GM21390 (cell line): ENCODE results near the gene CNTNAP5.

Source experiments
- ATAC-seq: cut with Tn5 transposase; IDR thresholded peaks from one replicate; pipeline ENCODE4 v1.9.1; 2021; ENCODE audit not compliant: unreplicated experiment

CNTNAP5 gene

DNA sequence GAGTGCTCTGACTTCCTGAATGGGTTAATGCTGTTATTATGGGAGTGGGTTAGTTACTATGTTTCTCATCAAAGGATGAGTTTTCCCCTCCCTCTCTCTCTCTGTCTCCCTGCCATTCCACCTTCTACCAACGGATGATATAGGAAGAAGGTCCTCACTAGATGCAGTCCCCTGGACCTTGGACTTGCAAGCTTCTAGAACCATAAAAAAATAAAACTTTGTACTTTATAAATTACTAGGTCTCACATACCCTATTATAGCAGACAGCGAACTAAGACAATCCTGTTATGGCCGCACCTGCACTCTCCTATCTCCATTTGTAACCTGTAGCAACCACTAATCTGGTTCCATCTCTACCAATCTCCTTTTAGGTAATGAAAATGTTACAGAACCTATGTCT, 564.9 kb downstream of the CNTNAP5 start:
- ATAC-seq, result no peak

DNA sequence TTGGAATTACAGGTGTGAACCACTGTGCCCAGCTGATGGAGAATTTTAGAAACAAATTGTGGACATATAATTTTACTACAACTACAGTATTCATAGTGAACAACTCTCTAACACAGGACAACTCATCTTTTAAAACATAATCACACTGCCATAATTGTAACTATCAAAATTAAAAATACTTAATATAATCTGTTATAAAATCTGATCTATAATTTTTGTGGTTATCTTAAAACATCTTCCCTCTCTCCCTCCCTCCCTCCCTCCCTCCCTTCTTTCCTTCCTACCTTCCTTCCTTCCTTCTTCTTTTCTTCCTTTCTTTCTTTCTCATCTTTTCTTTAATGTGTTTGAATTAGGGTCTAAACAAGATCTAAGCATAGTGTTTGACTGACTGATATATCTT, 577.7 kb downstream of the CNTNAP5 start:
- no peak for ATAC-seq

DNA sequence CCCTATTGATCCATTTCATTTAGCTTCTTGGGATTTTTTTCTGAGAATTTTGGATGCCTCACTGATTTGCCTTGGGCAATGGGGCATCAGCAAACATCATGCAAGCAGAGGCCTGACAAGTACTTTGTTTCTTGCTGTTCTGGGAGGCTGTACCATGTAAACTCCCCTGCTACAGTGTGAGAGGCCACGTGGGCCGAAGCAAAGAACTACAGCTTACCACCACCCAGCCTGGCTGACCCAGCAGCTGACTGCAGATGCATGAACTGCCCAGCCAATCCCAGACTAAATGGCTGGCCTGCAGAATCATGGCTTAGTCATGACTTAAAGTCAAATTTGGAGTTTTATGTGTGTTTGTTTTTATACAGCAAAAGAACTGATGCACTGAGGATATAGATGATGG, 579.9 kb downstream of the CNTNAP5 start:
- no peak for ATAC-seq

DNA sequence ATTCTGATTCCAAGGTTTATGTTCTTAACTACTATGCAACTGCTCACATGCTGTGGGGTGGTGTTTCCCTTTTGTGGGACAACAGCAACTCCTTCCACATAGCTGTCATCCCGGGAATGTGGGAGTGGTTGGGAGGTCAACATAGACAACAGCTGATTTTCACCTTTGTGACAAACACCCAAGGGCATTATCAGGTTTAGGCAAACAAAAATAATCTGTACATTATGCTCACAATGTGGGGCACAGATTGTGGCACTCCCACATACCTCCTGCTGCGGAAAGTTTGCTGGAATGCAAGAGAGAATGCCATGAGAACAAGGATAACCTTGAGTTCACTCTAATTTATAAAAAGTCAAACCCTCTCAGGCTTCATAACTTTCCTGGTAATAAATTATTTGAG, 582.6 kb downstream of the CNTNAP5 start:
- ATAC-seq, result no peak

- ATAC-seq, result no peak
Observed at GRCh38 chr2:124609667-124610066, 584.6 kb downstream of the CNTNAP5 start.

DNA sequence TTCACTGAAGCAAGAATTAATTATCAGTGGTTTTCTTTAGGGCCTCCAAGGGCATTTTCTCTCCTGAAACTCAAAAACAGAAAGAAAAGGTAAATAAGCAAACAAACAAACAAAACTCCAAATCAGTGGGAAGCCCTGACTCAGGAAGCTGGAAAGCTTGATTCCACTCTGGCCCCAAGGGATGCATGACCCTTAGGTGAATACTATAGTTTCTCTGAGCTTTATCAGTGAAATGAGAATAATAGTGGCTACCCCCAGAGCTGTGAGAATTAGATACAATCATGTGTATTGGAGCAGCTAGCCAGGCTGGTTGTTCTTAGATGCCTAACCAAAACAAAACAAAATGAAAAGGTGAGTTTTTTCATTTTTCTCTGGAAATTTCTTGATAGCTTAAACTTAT, 585.1 kb downstream of the CNTNAP5 start:
- ATAC-seq, result no peak

- no peak for ATAC-seq
Observed at GRCh38 chr2:124610866-124611265, 585.8 kb downstream of the CNTNAP5 start.

DNA sequence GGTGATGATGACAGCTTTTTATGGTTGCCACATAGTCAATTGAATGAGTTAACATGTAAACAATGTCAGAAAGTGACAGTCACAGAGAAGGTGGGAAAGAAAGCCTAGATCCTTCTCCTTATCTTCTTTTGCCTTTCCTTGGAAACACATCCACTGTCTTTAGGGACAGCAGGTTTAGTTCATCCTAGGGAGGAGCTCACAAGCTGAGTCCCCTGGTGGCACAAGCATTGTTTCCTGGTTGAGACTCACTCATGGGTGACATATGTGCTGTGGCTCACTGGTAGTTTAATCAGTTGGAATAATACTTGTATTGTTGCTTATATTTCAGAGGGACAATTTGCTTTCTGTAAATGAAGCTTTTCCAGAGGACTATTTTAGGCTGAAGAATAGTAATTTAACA, 598.5 kb downstream of the CNTNAP5 start:
- ATAC-seq, result no peak

DNA sequence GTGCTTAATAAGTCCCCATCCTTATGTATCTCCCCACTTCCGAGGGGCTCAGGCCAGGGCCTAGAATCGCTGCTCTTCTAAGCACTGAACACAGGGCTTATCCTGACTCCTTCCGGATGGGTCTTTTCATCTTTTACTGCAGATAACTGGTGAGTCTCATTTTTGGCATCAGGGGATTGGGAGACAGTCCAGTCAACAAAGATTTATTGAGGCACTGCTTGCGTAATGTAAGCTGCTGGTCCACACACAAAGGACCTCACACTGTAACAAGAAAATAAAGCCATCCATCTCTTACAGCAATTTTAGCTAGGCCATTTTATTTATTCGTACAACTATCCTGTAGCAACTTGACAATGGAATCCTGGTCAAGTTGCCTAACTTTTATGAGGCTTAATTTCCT, 600.5 kb downstream of the CNTNAP5 start:
- no peak for ATAC-seq

DNA sequence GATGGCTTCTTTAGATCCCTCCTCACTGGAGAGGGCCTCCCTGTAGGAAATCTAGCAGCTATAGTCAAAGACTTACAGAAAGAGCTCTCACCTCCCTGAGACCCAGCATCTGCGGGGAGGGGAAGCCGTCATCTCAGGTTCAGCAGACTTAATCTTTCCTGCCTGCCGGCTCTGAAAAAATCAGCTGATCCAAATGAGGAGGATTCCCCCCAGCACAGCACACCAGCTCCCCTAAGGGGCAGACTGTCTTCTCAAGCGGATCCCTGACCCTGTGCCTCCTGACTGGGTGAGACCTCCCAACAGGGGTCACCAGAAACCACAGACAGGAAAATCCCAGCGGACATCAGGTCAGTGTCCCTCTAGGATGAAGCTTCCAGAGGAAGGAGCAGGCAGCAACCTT, 601.9 kb downstream of the CNTNAP5 start:
- no peak for ATAC-seq

DNA sequence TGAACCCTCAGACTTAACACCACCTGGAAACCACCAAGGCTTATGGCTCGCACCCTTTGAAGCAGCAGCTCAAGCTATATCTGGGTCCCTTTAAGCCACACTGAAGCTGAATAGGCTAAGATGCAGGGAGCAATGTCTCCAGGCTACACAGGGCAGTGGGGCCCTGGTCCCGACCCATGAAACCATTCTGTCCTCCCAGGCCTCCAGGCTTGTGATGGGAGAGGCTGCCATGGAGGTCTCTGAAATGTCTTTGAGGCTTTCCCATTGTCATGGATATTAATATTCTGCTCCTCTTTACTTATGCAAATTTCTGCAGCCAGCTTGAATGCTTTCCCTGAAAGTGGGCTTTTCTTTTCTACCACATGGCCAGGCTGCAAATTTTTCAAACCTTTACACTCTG, 608.7 kb downstream of the CNTNAP5 start:
- ATAC-seq, result no peak

GRCh38 chr2:124639524-124639923, 614.4 kb downstream of the CNTNAP5 start:
- no peak for ATAC-seq

- no peak for ATAC-seq
Observed at GRCh38 chr2:124640221-124640750, 615.2 kb downstream of the CNTNAP5 start.

GRCh38 chr2:124646166-124646815, 621.2 kb downstream of the CNTNAP5 start:
- no peak for ATAC-seq

DNA sequence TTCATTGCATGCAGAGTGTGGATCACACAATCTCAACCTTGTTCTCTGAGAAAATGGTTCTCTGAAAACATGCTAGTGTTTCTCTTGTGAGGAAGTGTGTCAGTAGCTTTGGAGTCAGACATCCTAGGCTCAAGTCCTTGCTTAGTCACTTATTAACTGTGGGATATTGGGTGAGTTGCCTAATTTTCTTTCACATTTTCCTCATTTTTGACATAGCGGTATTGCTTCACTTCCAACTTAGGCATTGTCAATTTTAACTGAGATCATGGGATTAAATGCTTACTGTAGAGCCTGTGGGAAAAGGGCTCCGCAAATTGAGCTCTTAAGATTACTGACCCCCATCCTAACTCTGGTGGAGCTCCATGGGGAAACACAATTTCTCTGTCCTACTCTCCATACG, 622.2 kb downstream of the CNTNAP5 start:
- ATAC-seq, result no peak

GRCh38 chr2:124647663-124648062, 622.6 kb downstream of the CNTNAP5 start:
- no peak for ATAC-seq

DNA sequence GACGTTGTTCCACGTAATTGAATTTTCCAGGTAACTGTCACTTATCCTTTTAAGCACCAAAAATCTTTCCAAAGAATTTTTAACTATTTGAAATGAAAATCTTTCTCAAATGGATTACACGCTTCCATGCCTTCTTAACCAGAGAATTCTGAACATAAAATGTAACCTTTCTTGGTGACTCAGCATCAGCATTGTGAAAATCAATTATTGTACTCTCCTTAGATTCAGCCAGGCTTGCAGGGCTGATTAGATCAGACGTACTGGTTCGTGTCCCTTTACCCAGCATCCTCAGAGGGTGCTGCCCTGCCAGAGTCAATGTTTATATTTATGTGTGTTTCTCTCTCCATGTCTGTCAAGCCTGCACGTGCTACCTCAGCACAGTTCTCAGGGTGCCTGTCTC, 623.9 kb downstream of the CNTNAP5 start:
- ATAC-seq, result no peak

- no peak for ATAC-seq
Observed at GRCh38 chr2:124652099-124652498, 627.0 kb downstream of the CNTNAP5 start.

DNA sequence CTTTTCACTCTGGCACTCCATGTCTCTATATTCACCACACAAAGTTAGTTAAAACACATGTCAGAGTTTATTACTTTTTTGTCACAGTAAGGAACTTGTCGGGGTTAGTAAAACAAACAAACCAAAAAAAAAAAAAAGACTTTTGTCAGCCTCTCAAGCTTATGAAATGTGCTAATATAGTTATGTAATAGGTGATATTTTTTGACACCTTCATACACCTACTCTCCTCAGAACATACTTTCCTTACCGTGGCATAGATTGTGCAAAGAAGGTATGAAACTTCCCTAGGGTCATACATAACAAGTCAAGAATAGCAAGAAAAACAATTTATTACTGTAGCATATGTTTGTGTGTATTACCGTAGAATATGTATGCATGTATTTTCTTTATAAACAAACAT, 633.3 kb downstream of the CNTNAP5 start:
- ATAC-seq, result no peak

- ATAC-seq, result no peak
Observed at GRCh38 chr2:124661558-124661957, 636.5 kb downstream of the CNTNAP5 start.

DNA sequence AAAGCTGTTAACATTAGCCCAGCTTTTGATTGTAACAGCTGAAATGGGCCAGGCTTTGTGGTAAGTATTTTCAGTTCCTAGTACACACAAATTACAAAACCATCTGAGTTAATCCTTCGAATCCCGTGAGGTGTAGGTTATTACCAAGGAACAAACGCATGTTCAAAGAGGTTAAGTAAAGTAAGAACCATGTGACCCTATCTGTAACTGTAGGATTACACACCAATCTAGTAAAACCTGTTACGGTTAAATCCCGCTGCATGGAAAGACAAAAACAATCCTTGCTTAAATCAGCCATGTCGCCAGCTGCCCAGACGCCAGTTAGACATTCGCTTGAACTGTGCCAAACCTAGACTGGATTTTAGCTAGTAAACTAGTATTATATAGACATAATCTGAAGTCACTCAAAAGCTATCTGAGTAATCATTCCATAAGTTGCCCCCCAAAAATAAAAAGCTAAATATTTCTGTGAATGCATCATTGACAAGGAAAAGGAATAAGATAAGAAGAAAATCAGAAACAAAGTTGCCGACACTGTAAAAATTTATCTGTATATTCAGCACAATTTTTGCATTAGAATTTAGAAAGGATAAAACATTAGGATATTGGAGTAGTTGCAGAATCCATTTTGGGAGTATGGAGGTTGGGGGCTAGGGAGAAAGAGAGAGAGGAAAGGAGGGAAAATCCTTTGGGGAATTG, 638.0 kb downstream of the CNTNAP5 start:
- ATAC-seq, result no peak

GRCh38 chr2:124663645-124663997, 638.5 kb downstream of the CNTNAP5 start:
- ATAC-seq, result no peak

GRCh38 chr2:124664363-124664762, 639.3 kb downstream of the CNTNAP5 start:
- no peak for ATAC-seq
